ENCODE results near the gene CATSPER1.

Gene CATSPER1

GRCh38 chr11:66052664-66052982 lies 26.3 kb upstream of the CATSPER1 start:
- no peak for TF ChIP-seq CTCF (IDR thresholded peaks at IDR 0.05; ENCODE audit: insufficient read depth, low read depth, low read length, missing control alignments)
- no peak for DNase-seq (ENCODE audit: low read depth)
- peak overlapping the region; percentile 98 for H3K4me3 ChIP-seq (ENCODE audit: low read length)

DNA sequence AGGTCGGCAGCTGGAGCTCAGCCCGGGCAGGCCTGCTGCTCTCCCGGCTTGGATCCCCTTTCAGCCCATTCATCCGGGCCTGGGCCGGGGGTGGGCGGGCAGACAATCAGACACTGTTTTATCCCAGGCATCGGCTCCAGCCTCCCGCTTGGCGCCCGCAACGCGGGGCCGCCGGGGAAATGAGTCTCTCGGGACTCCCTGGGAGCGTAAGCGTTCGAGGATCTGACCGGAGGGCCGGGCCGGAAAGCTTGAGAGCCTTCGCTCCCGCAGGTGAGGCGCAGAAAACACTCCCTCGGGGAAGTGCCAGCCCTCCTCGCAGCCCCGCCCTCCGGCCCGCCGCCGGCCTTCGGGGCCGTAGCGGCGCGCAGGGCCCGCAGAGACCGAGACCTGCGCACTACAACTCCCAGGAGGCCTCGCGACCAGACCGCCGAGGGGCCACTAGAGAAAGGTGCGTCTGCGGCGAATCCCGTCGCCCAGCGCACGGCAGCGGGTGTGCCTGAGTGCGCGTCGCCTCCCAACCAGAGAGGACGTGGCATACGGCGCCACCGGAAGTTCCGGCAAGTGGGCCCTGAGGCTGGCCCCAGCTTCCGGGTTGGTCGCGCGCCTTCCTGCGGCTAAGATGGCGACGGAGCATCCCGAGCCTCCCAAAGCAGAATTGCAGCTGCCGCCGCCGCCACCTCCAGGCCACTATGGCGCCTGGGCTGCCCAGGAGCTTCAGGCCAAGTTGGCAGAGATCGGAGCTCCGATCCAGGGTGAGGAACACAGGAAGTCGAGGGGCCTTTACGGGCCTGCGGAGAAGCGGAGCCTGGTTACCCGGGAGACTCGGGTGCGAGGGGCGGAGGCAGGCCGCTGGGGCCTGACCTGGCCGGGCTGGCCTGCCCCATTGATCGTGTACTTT lies 25.7 kb upstream of the CATSPER1 start, which contains the start of gene SF3B2:
SF3B2 (plus strand) TSS at position 599 of the 898 bp plus-strand sequence; CDS start at position 620, 21 bp downstream.
- peak within 1 kb of the TSS; percentile 98 for H3K4me3 ChIP-seq (ENCODE audit: low read length)
- DNase-seq (ENCODE audit: low read depth), result peak; percentile 100
- TF ChIP-seq CTCF (IDR thresholded peaks at IDR 0.05; ENCODE audit: insufficient read depth, low read depth, low read length, missing control alignments), result no peak

DNA sequence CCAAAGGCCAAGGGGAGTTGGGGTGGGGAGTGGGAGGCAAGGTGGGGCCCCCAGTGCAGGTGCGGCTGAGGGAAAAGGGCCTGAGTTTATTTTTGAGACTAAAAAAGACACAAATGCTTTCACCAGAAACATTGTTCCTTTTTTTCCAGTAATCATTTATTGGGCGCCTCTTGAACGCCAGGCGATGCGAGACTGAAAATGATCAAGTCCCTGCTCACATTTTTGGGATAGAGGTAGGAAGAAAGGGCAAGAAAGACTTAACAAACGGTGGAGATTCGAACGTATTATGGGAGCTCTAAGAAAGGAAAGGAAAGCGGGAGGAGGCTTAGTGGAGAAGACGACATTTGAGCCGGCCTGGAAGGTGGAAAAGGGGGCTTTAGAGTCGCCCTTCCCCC lies 25.1 kb upstream of the CATSPER1 start:
- TF ChIP-seq CTCF (IDR thresholded peaks at IDR 0.05; ENCODE audit: insufficient read depth, low read depth, low read length, missing control alignments), result no peak
- DNase-seq (ENCODE audit: low read depth), result no peak
- peak overlapping the region; percentile 58 for H3K4me3 ChIP-seq (ENCODE audit: low read length)

GRCh38 chr11:66050581-66051231 lies 24.4 kb upstream of the CATSPER1 start:
- no peak for TF ChIP-seq CTCF (IDR thresholded peaks at IDR 0.05; ENCODE audit: insufficient read depth, low read depth, low read length, missing control alignments)
- no peak for DNase-seq (ENCODE audit: low read depth)
- H3K4me3 ChIP-seq (ENCODE audit: low read length), result no peak overlapping the region

- DNase-seq (ENCODE audit: low read depth), result no peak
- no peak within 1 kb of the TSS for H3K4me3 ChIP-seq (ENCODE audit: low read length)
- no peak for TF ChIP-seq CTCF (IDR thresholded peaks at IDR 0.05; ENCODE audit: insufficient read depth, low read depth, low read length, missing control alignments)
Measured at GRCh38 chr11:66048547-66049323, 22.5 kb upstream of the CATSPER1 start, which contains the start of gene GAL3ST3. TSS of gene GAL3ST3 (minus strand) at chr11:66049161. CDS start at chr11:66045415, 3,746 bp downstream.

DNA sequence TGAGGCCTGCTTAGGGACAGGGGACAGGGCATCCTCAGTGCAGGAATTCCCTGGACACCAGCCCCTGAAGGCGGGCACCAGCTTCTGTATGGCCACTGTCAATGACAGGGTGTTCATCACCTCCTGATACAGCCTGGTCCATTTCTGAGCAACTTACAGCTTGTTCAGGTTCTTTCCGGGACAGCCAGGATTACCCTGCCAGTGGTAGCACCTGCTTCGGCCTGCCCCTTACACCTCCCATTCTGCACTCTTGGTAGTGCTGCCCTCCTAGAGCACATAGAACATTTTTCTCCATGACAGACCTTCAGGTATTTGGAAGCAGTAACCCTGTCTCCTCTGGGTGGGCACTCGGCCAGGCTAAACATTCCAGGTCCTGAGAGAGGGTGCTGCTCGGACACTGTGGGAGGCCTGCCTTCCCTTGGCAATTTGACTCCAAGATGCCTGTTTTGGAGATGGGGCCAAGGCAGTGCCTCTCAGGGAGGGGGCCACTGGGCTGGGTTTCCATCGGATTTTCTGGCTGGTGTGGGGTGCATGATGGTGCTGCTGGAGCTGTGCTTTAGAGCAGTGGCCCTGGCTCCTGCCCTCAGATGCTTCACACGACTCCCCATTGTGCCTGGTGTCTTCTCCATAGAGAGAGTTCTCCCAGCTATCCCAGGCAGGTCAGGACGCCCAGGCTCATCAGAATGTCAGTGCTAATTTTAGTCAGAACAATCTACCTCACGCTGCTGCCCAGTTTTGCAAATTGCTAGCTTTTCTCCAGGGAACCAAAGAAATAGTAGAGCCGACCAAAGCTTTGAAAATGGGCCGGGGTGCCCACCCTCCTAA lies 21.5 kb upstream of the CATSPER1 start:
- DNase-seq (ENCODE audit: low read depth), result no peak

More for the DNA sequence above, 21.5 kb upstream of the CATSPER1 start:
- TF ChIP-seq CTCF (IDR thresholded peaks at IDR 0.05; ENCODE audit: insufficient read depth, low read depth, low read length, missing control alignments), result no peak
- H3K4me3 ChIP-seq (ENCODE audit: low read length), result no peak overlapping the region

All from epithelial cell of esophagus (primary cell).